Measurements from ENCODE around the gene MARK4. TPM values are rescaled to one million over a fixed set of nuclear protein-coding genes. Genes with fewer than 3 reads are reported as not detected.

MARK4 gene
- total RNA-seq, 1 experiment from 2014 or later, result 37.7 TPM

DNA sequence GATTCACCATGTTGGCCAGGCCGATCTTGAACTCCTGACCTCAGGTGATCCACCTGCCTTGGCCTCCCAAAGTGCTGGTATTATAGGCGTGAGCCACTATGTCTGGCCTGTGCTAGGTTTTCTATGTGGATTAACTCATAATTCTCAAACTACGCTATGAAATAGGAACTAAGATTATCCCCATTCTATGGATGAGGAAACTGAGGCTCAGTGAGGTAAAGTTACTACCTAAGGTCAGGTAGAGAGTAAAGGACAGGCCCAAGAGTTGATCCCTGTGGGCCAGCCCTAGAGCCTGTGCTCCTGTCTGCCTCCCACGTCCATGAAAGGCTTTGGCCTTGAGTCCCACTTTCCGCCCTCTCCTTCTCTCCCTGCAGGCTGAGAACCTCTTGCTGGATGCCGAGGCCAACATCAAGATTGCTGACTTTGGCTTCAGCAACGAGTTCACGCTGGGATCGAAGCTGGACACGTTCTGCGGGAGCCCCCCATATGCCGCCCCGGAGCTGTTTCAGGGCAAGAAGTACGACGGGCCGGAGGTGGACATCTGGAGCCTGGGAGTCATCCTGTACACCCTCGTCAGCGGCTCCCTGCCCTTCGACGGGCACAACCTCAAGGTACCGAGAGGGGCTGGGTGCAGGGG, 20.1 kb downstream of the MARK4 start:
- Histone ChIP-seq H3K79me2 (ENCODE audit: insufficient read depth, low read length) (no peaks in the 10 kb centered on the region), H3K27ac (ENCODE audit: low read depth, low read length) (no peak overlapping the region), H3K9me2 (ENCODE audit: insufficient read depth) (no peaks in the 10 kb centered on the region), H3K27me3 (ENCODE audit: insufficient read depth, low read length) (no peaks in the 10 kb centered on the region), H3K9me3 (ENCODE audit: control insufficient read depth in 1 of 2, insufficient read depth in 1 of 2, low read depth in 1 of 2, low read length in 2 of 2) (no peaks in the 10 kb centered on the region), H3K4me1 (ENCODE audit: control insufficient read depth in 1 of 2, insufficient read depth in 2 of 2, low read length in 2 of 2) (no peaks in the 10 kb centered on the region), H3K4me2 (ENCODE audit: low read length) (no peak overlapping the region), H2AFZ (ENCODE audit: low read depth, low read length, poor library complexity, severe bottlenecking) (no peak overlapping the region), H3K36me3 (ENCODE audit: control insufficient read depth in 1 of 2, insufficient read depth in 2 of 2, low read length in 2 of 2) (peaks cover 4 to 5% of the 10 kb centered on the region in 2 experiments; a peak in 3 of 4 replicates), H4K20me1 (ENCODE audit: insufficient read depth) (no peaks in the 10 kb centered on the region), H3K9ac (ENCODE audit: low read length) (no peak overlapping the region), H3K4me3 (replicated peaks in 1 of 2; ENCODE audit: low read depth in 1 of 2, low read length in 2 of 2) (no peak overlapping the region)
- BruUV-seq (replicated peaks), result no TSS peak
- intact Hi-C loops (cut with micrococcal nuclease), result no loop called here
- ATAC-seq (no peak), DNase-seq (ENCODE audit: low read depth, low spot score) (no peak)
- TF ChIP-seq POLR2A (IDR thresholded peaks at IDR 0.05; ENCODE audit: borderline replicate concordance, extremely low read depth, insufficient read depth, insufficient read length), result no peak
- ChIA-PET RAD21 (ENCODE audit: low non-redundant PET in 1 of 2, low total read pairs in 2 of 2, uncharacterized antibody in 2 of 2, unreplicated experiment in 2 of 2) (no interaction called here), CTCF (no interaction called here), POLR2A (no interaction called here)

DNA sequence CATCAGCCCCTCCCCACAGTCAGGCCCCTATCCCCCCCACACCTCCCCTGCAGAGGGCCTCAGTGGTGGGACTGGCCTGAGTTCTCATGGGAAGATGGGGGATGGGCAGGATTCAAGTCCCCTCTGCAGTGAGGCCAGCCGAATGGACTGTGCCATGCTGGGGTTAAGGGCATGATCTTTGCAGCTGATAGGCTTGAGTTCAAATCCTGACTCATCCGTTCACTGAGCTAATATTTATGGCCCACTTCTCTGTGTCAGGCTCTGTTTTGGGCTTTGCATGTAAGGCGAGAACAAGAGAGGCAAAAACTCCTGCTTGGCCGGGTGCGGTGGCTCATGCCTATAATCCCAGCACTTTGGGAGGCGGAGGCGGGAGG, 20.7 kb downstream of the MARK4 start:
- H3K9ac ChIP-seq (ENCODE audit: low read length), result no peak overlapping the region
- ATAC-seq (no peak), DNase-seq (ENCODE audit: low read depth, low spot score) (no peak)
- H3K9me3 ChIP-seq (ENCODE audit: control insufficient read depth in 1 of 2, insufficient read depth in 1 of 2, low read depth in 1 of 2, low read length in 2 of 2), result no peaks in the 10 kb centered on the region
- H3K79me2 ChIP-seq (ENCODE audit: insufficient read depth, low read length), result no peaks in the 10 kb centered on the region
- H3K27me3 ChIP-seq (ENCODE audit: insufficient read depth, low read length), result no peaks in the 10 kb centered on the region
- H3K4me3 ChIP-seq (replicated peaks in 1 of 2; ENCODE audit: low read depth in 1 of 2, low read length in 2 of 2), result no peak overlapping the region
- H3K4me2 ChIP-seq (ENCODE audit: low read length), result no peak overlapping the region
- H2AFZ ChIP-seq (ENCODE audit: low read depth, low read length, poor library complexity, severe bottlenecking), result no peak overlapping the region
- TF ChIP-seq RAD21 (IDR thresholded peaks at IDR 0.05; ENCODE audit: low read depth) (no peak), YY1 (IDR thresholded peaks at IDR 0.05; ENCODE audit: extremely low read depth, insufficient replicate concordance, low read depth, low read length) (no peak), EZH2phosphoT487 (IDR thresholded peaks at IDR 0.05; ENCODE audit: borderline replicate concordance) (no peak), CBX3 (IDR thresholded peaks at IDR 0.05; ENCODE audit: low read depth) (no peak), MAX (IDR thresholded peaks at IDR 0.05) (no peak), EGR1 (IDR thresholded peaks at IDR 0.05; ENCODE audit: low read depth) (no peak), CEBPB (IDR thresholded peaks at IDR 0.05; ENCODE audit: low read depth) (no peak), FOSL1 (IDR thresholded peaks at IDR 0.05; ENCODE audit: low read depth) (no peak)
- CTCF ChIA-PET, result no interaction called here
- intact Hi-C loops (cut with micrococcal nuclease), result no loop called here
- RAD21 ChIA-PET (ENCODE audit: low non-redundant PET in 1 of 2, low total read pairs in 2 of 2, uncharacterized antibody in 2 of 2, unreplicated experiment in 2 of 2), result no interaction called here
- H3K36me3 ChIP-seq (ENCODE audit: control insufficient read depth in 1 of 2, insufficient read depth in 2 of 2, low read length in 2 of 2), result peaks cover 4 to 5% of the 10 kb centered on the region in 2 experiments; a peak in 3 of 4 replicates
- H3K4me1 ChIP-seq (ENCODE audit: control insufficient read depth in 1 of 2, insufficient read depth in 2 of 2, low read length in 2 of 2), result no peaks in the 10 kb centered on the region
- no TSS peak for BruUV-seq (replicated peaks)
- no peaks in the 10 kb centered on the region for H4K20me1 ChIP-seq (ENCODE audit: insufficient read depth)
- H3K27ac ChIP-seq (ENCODE audit: low read depth, low read length), result no peak overlapping the region
- H3K9me2 ChIP-seq (ENCODE audit: insufficient read depth), result no peaks in the 10 kb centered on the region
- POLR2A ChIA-PET, result no interaction called here
